Osteoblast (primary cell): ENCODE data around the gene COL23A1. TPM values are rescaled to one million over a fixed set of nuclear protein-coding genes. Genes with fewer than 3 reads are reported as not detected.
A peak's percentile ranks its signal among the peaks of the same experiment; 100 is the strongest.

ENCODE experiments used
- DNase-seq: peaks from one replicate; pipeline ENCODE4 v3.0.0; 2011; ENCODE audit warnings: low spot score, mixed read lengths; ENCODE audit not compliant: insufficient read length; ENCODE audit errors: missing footprints
- H2AFZ ChIP-seq: 2 replicates; pipeline ENCODE4 v1.6.0; 2011; ENCODE audit warnings: mild to moderate bottlenecking, low read length
- H3K27ac ChIP-seq: 2 replicates; pipeline ENCODE4 v1.5.1; 2011; ENCODE audit warnings: mild to moderate bottlenecking, low read depth, low read length, moderate library complexity
- H3K27me3 ChIP-seq: 2 replicates; pipeline ENCODE4 v1.6.0; 2012; ENCODE audit warnings: mild to moderate bottlenecking, control low read depth, inconsistent platforms, low read length, moderate library complexity; ENCODE audit not compliant: insufficient read depth
- H3K36me3 ChIP-seq: 2 replicates; pipeline ENCODE4 v1.5.1; 2011; ENCODE audit warnings: mild to moderate bottlenecking, low read length, control low read depth, moderate library complexity; ENCODE audit not compliant: insufficient read depth
- H3K4me1 ChIP-seq: 2 replicates; pipeline ENCODE4 v1.5.1; 2011; ENCODE audit warnings: mild to moderate bottlenecking, low read length, control low read depth, moderate library complexity; ENCODE audit not compliant: insufficient read depth
- H3K4me2 ChIP-seq: 2 replicates; pipeline ENCODE4 v1.6.0; 2011; ENCODE audit warnings: mild to moderate bottlenecking, low read length; ENCODE audit not compliant: insufficient read depth
- H3K4me3 ChIP-seq: fragments of 200-600 bp; sonication (generic); 3 replicates; pipeline ENCODE4 v1.5.1; 2012; ENCODE audit warnings: mild to moderate bottlenecking, low read length, inconsistent platforms; ENCODE audit not compliant: insufficient read depth
- H3K79me2 ChIP-seq: 2 replicates; pipeline ENCODE4 v1.6.0; 2012; ENCODE audit warnings: mild to moderate bottlenecking, low read length, control low read depth, inconsistent platforms; ENCODE audit not compliant: insufficient read depth
- H3K9me3 ChIP-seq: 2 replicates; pipeline ENCODE4 v1.5.1; 2011; ENCODE audit warnings: low read depth, low read length, control low read depth
- H4K20me1 ChIP-seq: 2 replicates; pipeline ENCODE4 v1.6.0; 2012; ENCODE audit warnings: mild to moderate bottlenecking, low read length, control low read depth; ENCODE audit not compliant: insufficient read depth
- total RNA-seq: library from RNA; depleted of rRNA; stranded (reverse); fragments of >200 nt; gene quantifications from 2 replicates; pipeline ENCODE4 v1.2.3, GENCODE V29; 2012
- TF ChIP-seq, protein P1 (sequence below): IDR thresholded peaks from 2 replicates; pipeline ENCODE4 v1.5.1; 2011; ENCODE audit warnings: mild to moderate bottlenecking, low read depth, low read length, moderate library complexity; ENCODE audit errors: extremely low read depth

The COL23A1 gene
- total RNA-seq, 1 donor: under 0.01 TPM

DNA sequence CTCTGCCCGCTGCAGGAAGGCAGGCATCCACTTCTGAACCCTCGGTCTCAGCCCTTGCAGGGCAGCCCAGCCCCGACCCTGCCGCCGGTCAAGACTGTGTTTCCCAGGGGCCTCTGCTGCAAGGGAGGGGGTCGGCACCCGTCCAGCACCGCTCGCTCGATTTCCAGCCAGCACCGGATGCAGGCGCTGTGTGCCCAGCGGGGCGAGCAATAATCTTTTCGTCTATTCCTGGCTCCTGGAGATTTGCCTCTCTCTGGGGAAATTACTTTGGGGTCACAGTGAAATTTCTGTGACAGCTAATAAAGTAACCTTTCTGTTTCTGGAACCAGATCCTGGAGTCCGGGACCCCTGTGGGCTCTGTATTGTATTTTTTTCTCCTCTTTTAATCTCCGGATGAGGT, 155.3 kb downstream of the COL23A1 start:
- TF ChIP-seq, protein P1, sequence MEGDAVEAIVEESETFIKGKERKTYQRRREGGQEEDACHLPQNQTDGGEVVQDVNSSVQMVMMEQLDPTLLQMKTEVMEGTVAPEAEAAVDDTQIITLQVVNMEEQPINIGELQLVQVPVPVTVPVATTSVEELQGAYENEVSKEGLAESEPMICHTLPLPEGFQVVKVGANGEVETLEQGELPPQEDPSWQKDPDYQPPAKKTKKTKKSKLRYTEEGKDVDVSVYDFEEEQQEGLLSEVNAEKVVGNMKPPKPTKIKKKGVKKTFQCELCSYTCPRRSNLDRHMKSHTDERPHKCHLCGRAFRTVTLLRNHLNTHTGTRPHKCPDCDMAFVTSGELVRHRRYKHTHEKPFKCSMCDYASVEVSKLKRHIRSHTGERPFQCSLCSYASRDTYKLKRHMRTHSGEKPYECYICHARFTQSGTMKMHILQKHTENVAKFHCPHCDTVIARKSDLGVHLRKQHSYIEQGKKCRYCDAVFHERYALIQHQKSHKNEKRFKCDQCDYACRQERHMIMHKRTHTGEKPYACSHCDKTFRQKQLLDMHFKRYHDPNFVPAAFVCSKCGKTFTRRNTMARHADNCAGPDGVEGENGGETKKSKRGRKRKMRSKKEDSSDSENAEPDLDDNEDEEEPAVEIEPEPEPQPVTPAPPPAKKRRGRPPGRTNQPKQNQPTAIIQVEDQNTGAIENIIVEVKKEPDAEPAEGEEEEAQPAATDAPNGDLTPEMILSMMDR: no peak
- Histone ChIP-seq H3K27me3 (no peaks in the 10 kb centered on the region), H3K79me2 (no peaks in the 10 kb centered on the region), H3K9me3 (no peaks in the 10 kb centered on the region), H3K36me3 (no peaks in the 10 kb centered on the region), H3K27ac (no peak overlapping the region), H2AFZ (no peak overlapping the region), H4K20me1 (no peaks in the 10 kb centered on the region), H3K4me3 (no peak overlapping the region), H3K4me1 (no peaks in the 10 kb centered on the region), H3K4me2 (no peak overlapping the region)
- DNase-seq: peak; percentile 49

DNA sequence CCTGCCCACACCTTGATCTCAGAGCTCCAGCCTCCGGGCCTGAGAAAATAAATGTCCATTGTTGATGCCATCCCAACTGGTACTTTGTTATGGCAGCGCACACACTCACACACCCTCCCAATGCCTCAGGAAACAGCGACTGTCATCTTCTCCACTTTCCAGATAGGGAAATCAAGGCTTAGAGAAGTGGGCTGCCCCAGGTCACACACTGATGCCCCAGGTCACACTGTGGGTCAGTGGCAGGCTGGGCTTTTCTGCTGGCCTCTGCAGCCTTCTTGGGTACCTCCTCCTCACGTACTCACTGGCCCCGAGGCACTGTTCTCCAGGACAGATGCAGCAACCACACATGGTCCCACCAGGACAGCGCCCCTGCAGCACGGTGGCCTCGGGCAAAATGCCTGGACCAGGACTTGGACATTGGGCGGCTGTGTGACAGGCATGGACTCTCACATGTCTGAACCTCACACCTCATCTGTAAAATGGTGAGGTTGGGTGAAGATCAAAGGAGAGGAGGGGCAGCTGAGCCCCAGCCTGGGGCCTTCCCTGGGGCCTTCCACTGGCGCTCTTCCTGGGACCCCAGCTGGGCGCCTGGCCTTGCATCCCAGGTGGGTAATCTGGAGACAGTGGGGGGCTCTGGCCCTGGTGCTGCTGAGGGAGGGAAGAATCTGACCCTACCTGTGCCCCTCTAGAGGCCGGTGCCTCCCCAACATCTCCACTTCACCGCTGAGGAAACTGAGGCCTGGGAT, 156.0 kb downstream of the COL23A1 start:
- H3K9me3 ChIP-seq: no peaks in the 10 kb centered on the region
- no peak overlapping the region for H3K4me2 ChIP-seq

DNA sequence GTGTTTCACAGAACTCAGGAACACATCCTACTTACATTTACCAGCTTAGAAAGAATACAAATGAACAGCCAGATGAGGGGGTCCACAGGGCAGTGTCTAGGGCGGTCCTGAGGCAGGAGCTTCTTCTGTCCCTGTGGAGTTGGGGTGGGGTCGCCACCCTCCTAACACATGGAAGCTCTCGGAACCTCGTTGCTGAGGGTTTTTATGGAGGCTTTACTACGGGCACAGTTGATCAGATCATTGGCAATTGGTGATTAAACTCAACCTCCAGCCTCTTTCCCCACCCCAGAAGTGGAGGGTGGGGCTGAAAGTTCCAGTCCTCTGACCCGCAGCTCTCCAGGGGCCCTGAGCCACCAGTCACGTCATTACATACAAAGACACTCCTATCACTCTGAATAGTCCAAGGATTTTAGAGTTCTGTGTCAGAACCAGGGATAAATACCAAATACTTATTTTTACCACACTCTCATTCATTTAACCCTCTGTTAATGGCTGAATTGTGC, 156.9 kb downstream of the COL23A1 start:
- H3K9me3 ChIP-seq: no peaks in the 10 kb centered on the region
- H3K4me3 ChIP-seq: no peak overlapping the region
- no peaks in the 10 kb centered on the region for H3K79me2 ChIP-seq
- peak; percentile 68 for DNase-seq
- no peaks in the 10 kb centered on the region for H3K4me1 ChIP-seq
- H3K4me2 ChIP-seq: no peak overlapping the region
- no peak overlapping the region for H2AFZ ChIP-seq
- H3K36me3 ChIP-seq: no peaks in the 10 kb centered on the region
- H4K20me1 ChIP-seq: no peaks in the 10 kb centered on the region
- H3K27me3 ChIP-seq: no peaks in the 10 kb centered on the region
- no peak overlapping the region for H3K27ac ChIP-seq
- TF ChIP-seq, protein P1: no peak

More for the DNA sequence above, 156.0 kb downstream of the COL23A1 start:
- H3K4me3 ChIP-seq: no peak overlapping the region
- H3K27me3 ChIP-seq: no peaks in the 10 kb centered on the region
- TF ChIP-seq, protein P1: no peak
- no peaks in the 10 kb centered on the region for H3K79me2 ChIP-seq
- H3K36me3 ChIP-seq: no peaks in the 10 kb centered on the region
- H2AFZ ChIP-seq: no peak overlapping the region
- no peaks in the 10 kb centered on the region for H3K4me1 ChIP-seq
- no peak overlapping the region for H3K27ac ChIP-seq
- peak; percentile 66 for DNase-seq
- H4K20me1 ChIP-seq: no peaks in the 10 kb centered on the region

DNA sequence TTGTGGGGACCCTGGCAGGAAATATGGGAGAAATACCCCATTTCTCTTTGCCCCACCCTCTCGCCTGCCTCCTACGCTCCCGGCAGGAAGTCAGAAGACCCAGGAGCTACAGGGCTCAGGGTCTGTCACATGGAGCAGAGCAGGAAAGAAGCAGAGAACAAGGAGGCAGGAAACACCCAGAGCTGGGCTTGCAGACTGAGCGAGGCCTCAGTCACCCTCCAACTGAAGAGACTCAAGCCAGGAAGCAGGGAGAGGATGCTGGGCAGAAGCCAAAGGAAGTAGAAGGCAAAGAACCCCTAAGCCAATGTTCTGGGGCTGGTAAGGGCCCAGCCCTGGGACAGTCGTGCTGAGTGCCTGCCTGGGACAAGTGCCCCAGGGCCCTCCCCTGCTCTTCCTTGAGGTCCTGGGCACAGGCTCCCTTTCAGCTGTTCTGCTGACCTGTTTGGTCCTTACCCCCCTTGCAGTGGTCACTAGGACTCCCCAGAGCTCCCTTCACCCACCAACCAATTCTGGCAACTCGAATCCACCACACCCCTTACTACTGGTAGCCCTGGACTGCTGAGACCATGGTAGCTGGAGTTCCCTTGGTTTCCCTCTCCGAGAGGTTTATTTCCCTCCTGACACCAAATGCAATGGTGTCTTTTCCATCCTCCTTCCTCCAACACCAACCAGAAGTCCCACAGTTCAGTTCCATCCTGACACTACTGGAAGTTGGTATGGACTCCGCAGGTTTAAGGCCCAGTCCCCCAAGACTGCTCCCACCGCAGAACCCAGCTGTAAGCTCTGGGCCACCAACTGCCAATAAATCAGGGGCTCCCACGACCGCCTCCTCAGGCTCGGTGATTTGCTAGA, 157.5 kb downstream of the COL23A1 start:
- Histone ChIP-seq H2AFZ (no peak overlapping the region), H3K4me2 (no peak overlapping the region), H3K4me1 (no peaks in the 10 kb centered on the region), H3K4me3 (no peak overlapping the region), H3K9me3 (no peaks in the 10 kb centered on the region), H3K27ac (no peak overlapping the region), H3K36me3 (no peaks in the 10 kb centered on the region), H3K79me2 (no peaks in the 10 kb centered on the region), H3K27me3 (no peaks in the 10 kb centered on the region), H4K20me1 (no peaks in the 10 kb centered on the region)
- DNase-seq: peak; percentile 52
- TF ChIP-seq, protein P1: no peak
